ENCODE results near the gene TMEM235. TPM values are rescaled to one million over a fixed set of nuclear protein-coding genes. Genes with fewer than 3 reads are reported as not detected.

TMEM235 gene
- total RNA-seq, 1 donor from 2014 or later, result not detected

- H3K27me3 Mint-ChIP-seq (ENCODE audit: unreplicated experiment), result peaks cover 2% of the 10 kb centered on the region
- H3K4me1 Mint-ChIP-seq (ENCODE audit: low read depth, unreplicated experiment), result peaks cover 20% of the 10 kb centered on the region
- TF ChIP-seq, protein P1, sequence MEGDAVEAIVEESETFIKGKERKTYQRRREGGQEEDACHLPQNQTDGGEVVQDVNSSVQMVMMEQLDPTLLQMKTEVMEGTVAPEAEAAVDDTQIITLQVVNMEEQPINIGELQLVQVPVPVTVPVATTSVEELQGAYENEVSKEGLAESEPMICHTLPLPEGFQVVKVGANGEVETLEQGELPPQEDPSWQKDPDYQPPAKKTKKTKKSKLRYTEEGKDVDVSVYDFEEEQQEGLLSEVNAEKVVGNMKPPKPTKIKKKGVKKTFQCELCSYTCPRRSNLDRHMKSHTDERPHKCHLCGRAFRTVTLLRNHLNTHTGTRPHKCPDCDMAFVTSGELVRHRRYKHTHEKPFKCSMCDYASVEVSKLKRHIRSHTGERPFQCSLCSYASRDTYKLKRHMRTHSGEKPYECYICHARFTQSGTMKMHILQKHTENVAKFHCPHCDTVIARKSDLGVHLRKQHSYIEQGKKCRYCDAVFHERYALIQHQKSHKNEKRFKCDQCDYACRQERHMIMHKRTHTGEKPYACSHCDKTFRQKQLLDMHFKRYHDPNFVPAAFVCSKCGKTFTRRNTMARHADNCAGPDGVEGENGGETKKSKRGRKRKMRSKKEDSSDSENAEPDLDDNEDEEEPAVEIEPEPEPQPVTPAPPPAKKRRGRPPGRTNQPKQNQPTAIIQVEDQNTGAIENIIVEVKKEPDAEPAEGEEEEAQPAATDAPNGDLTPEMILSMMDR (IDR thresholded peaks at IDR 0.05; ENCODE audit: partially characterized antibody, unreplicated experiment), result no peak
- H3K27ac Mint-ChIP-seq (ENCODE audit: unreplicated experiment), result no peak overlapping the region
- no peak for DNase-seq
- peaks cover 7% of the 10 kb centered on the region for H3K9me3 Mint-ChIP-seq (ENCODE audit: unreplicated experiment)
- H3K36me3 Mint-ChIP-seq (ENCODE audit: unreplicated experiment), result no peaks in the 10 kb centered on the region
- H3K4me3 Mint-ChIP-seq (ENCODE audit: unreplicated experiment), result no peak overlapping the region
Measured at GRCh38 chr17:78225088-78225865, 6.2 kb upstream of the TMEM235 start.

GRCh38 chr17:78226055-78226758 lies 5.2 kb upstream of the TMEM235 start:
- Mint-ChIP-seq H3K27ac (ENCODE audit: unreplicated experiment) (no peak overlapping the region), H3K4me3 (ENCODE audit: unreplicated experiment) (no peak overlapping the region), H3K27me3 (ENCODE audit: unreplicated experiment) (peaks cover 4% of the 10 kb centered on the region), H3K4me1 (ENCODE audit: low read depth, unreplicated experiment) (peaks cover 20% of the 10 kb centered on the region), H3K36me3 (ENCODE audit: unreplicated experiment) (no peaks in the 10 kb centered on the region), H3K9me3 (ENCODE audit: unreplicated experiment) (peaks cover 7% of the 10 kb centered on the region)
- TF ChIP-seq, protein P1 (IDR thresholded peaks at IDR 0.05; ENCODE audit: partially characterized antibody, unreplicated experiment), result no peak
- DNase-seq, result no peak

DNA sequence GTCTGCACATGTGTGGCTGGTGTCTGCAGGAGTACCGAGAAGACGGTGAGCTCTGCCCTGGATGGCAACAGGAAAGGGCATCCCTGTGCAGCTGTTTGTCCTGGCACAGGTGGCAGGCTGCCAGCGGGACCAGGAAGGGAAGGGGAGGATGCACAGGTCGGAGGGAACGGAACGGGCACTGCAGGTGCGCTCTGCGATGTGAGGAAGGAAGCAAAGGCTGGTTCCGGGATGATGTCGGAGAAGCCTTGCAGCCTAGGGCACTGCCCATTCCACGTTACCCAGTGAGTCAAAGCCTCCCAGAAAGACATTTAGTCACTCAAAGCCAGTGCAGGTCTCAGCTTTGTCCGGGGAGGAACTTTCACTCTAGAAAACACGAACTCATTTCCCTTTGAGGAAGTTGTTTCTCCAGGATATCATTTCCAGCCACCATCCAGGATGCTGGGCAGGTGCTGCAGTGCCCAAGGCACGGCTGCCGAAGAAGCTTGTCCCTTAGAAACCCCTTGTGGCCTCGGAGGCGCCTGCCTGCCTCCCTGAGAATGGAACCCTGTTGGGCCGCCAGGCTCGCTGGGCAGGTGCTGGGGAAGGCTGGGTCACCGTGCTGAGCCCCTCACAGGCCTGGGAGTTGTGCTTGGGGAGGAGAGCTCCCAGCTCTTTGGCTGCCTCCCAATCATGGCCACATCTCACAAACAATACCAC lies 4.5 kb upstream of the TMEM235 start:
- no peak for DNase-seq
- no peaks in the 10 kb centered on the region for H3K36me3 Mint-ChIP-seq (ENCODE audit: unreplicated experiment)
- peaks cover 20% of the 10 kb centered on the region for H3K4me1 Mint-ChIP-seq (ENCODE audit: low read depth, unreplicated experiment)
- H3K9me3 Mint-ChIP-seq (ENCODE audit: unreplicated experiment), result peaks cover 7% of the 10 kb centered on the region
- TF ChIP-seq, protein P1 (IDR thresholded peaks at IDR 0.05; ENCODE audit: partially characterized antibody, unreplicated experiment), result no peak
- H3K27me3 Mint-ChIP-seq (ENCODE audit: unreplicated experiment), result peaks cover 4% of the 10 kb centered on the region
- no peak overlapping the region for H3K27ac Mint-ChIP-seq (ENCODE audit: unreplicated experiment)
- H3K4me3 Mint-ChIP-seq (ENCODE audit: unreplicated experiment), result no peak overlapping the region

- TF ChIP-seq, protein P1 (IDR thresholded peaks at IDR 0.05; ENCODE audit: partially characterized antibody, unreplicated experiment), result no peak
- H3K27ac Mint-ChIP-seq (ENCODE audit: unreplicated experiment), result no peak overlapping the region
- no peaks in the 10 kb centered on the region for H3K36me3 Mint-ChIP-seq (ENCODE audit: unreplicated experiment)
- H3K27me3 Mint-ChIP-seq (ENCODE audit: unreplicated experiment), result peaks cover 4% of the 10 kb centered on the region
- peaks cover 7% of the 10 kb centered on the region for H3K9me3 Mint-ChIP-seq (ENCODE audit: unreplicated experiment)
- H3K4me3 Mint-ChIP-seq (ENCODE audit: unreplicated experiment), result no peak overlapping the region
- no peak for DNase-seq
- H3K4me1 Mint-ChIP-seq (ENCODE audit: low read depth, unreplicated experiment), result peaks cover 20% of the 10 kb centered on the region
Measured at GRCh38 chr17:78227455-78227916, 3.9 kb upstream of the TMEM235 start.

Data from glutamatergic neuron (in vitro differentiated cells).